HCT116 (cell line): ENCODE measurements around the gene RPAP3. TPM values are rescaled to one million over a fixed set of nuclear protein-coding genes. Genes with fewer than 3 reads are reported as not detected.

Experiments used
- ATAC-seq: fragments of 200-7000 bp; cut with Tn5 transposase; 2 replicates; pipeline ENCODE4 v1.9.1; 2020; ENCODE audit warnings: mild to moderate bottlenecking, moderate library complexity
- BruUV-seq: library from RNA; stranded (reverse); fragments of 400-500 nt; replicated peaks from 2 replicates; lab custom pipeline; 2021; lab: Mats Ljungman, UMichigan
- CTCF ChIA-PET: fragments of 300-600 bp; sonication (Branson Sonifier 250); formaldehyde crosslinking; loops from one replicate; lab custom pipeline; 2021; ENCODE audit warnings: antibody characterized with exemption; lab: Charles Lee
- POLR2A ChIA-PET: fragments of 300-600, 350-600 bp; sonication (Branson Sonifier 250); formaldehyde crosslinking; loops from one replicate; lab custom pipeline; 2021; ENCODE audit warnings: antibody characterized with exemption; lab: Charles Lee
- RAD21 ChIA-PET, 2 experiments: fragments of 300-600 bp; sonication (Branson Sonifier 250); formaldehyde crosslinking; loops; one replicate each; lab custom pipeline; 2023; ENCODE audit warnings: low total read pairs in 2 of 2; ENCODE audit not compliant: uncharacterized antibody in 2 of 2, unreplicated experiment in 2 of 2, low non-redundant PET in 1 of 2; lab: Charles Lee
- DNase-seq: peaks from one replicate; pipeline ENCODE4 v3.0.0-alpha.2; 2010; ENCODE audit warnings: low read depth, low spot score
- H2AFZ ChIP-seq: fragments of 200-600 bp; shearing (Covaris generic), sonication (generic); 2 replicates; pipeline ENCODE4 v1.6.1; 2017; ENCODE audit warnings: low read depth, mixed run types, mixed read lengths, antibody characterized with exemption, low read length; ENCODE audit not compliant: poor library complexity, severe bottlenecking
- H3K27ac ChIP-seq: 2 replicates; pipeline ENCODE4 v1.5.1; 2012; ENCODE audit warnings: low read depth, low read length
- H3K27me3 ChIP-seq: fragments of 200-600 bp; sonication (generic); 2 replicates; pipeline ENCODE4 v1.6.1; 2016; ENCODE audit warnings: mixed run types, low read length, mixed read lengths; ENCODE audit not compliant: insufficient read depth
- H3K36me3 ChIP-seq, 2 experiments: fragments of 200-500 bp in 1 of 2; fragments of 200-600 bp in 1 of 2; sonication (Bioruptor generic) in 1 of 2; sonication (generic) in 1 of 2; 2 replicates each; pipeline versions ENCODE4 v1.5.1 to v1.6.1; 2014 to 2016; ENCODE audit warnings: low read length in 2 of 2, inconsistent platforms in 1 of 2, mixed read lengths in 1 of 2, mixed run types in 1 of 2; ENCODE audit not compliant: insufficient read depth in 2 of 2, control insufficient read depth in 1 of 2
- H3K4me1 ChIP-seq, 2 experiments: fragments of 200-600 bp in 1 of 2; sonication (generic) in 1 of 2; 2 replicates each; pipeline versions ENCODE4 v1.5.1 to v1.6.1; 2012 to 2017; ENCODE audit warnings: low read length in 2 of 2, inconsistent platforms in 1 of 2, mild to moderate bottlenecking in 1 of 2, mixed read lengths in 1 of 2, mixed run types in 1 of 2, moderate library complexity in 1 of 2; ENCODE audit not compliant: insufficient read depth in 2 of 2, control insufficient read depth in 1 of 2
- H3K4me2 ChIP-seq: fragments of 200-600 bp; sonication (generic); 2 replicates; pipeline ENCODE4 v1.6.1; 2017; ENCODE audit warnings: mixed run types, low read length, mixed read lengths
- H3K4me3 ChIP-seq, 2 experiments: fragments of 200-600 bp in 1 of 2; sonication (generic) in 1 of 2; replicated peaks in 1 of 2; 2 replicates each; pipeline ENCODE4 v1.5.1; 2011 to 2016; ENCODE audit warnings: low read length in 2 of 2, control low read depth in 1 of 2, low read depth in 1 of 2, mild to moderate bottlenecking in 1 of 2, mixed read lengths in 1 of 2, mixed run types in 1 of 2
- H3K79me2 ChIP-seq: fragments of 200-600 bp; sonication (generic); 2 replicates; pipeline ENCODE4 v1.6.1; 2017; ENCODE audit warnings: mild to moderate bottlenecking, mixed run types, low read length, moderate library complexity, mixed read lengths; ENCODE audit not compliant: insufficient read depth
- H3K9ac ChIP-seq: fragments of 200-600 bp; sonication (generic); 2 replicates; pipeline ENCODE4 v1.6.1; 2016; ENCODE audit warnings: low read length, mixed read lengths
- H3K9me2 ChIP-seq: fragments of 200-600 bp; sonication (generic), shearing (Covaris generic); 2 replicates; pipeline ENCODE4 v1.6.1; 2017; ENCODE audit warnings: mixed run types, mild to moderate bottlenecking, moderate library complexity; ENCODE audit not compliant: insufficient read depth
- H3K9me3 ChIP-seq, 2 experiments: fragments of 200-500 bp in 1 of 2; fragments of 200-600 bp in 1 of 2; sonication (Bioruptor generic) in 1 of 2; sonication (generic) in 1 of 2; 2 replicates each; pipeline ENCODE4 v1.6.1; 2014 to 2017; ENCODE audit warnings: low read length in 2 of 2, mixed read lengths in 2 of 2, inconsistent platforms in 1 of 2, low read depth in 1 of 2, mild to moderate bottlenecking in 1 of 2, mixed run types in 1 of 2, moderate library complexity in 1 of 2; ENCODE audit not compliant: control insufficient read depth in 1 of 2, insufficient read depth in 1 of 2
- H4K20me1 ChIP-seq: fragments of 200-600 bp; sonication (generic), shearing (Covaris generic); 2 replicates; pipeline ENCODE4 v1.6.1; 2017; ENCODE audit warnings: mixed run types, mild to moderate bottlenecking, moderate library complexity; ENCODE audit not compliant: insufficient read depth
- ATF3 ChIP-seq: IDR thresholded peaks from 2 replicates; pipeline ENCODE4 v1.6.1; 2012
- CBX3 ChIP-seq: IDR thresholded peaks from 2 replicates; pipeline ENCODE4 v1.6.1; 2012; ENCODE audit warnings: low read depth
- CTCF ChIP-seq, 3 experiments: fragments of 200-600 bp in 1 of 3; sonication (generic) in 1 of 3; IDR thresholded peaks in 2 of 3; conservative IDR thresholded peaks in 1 of 3; 2 replicates each; pipeline ENCODE4 v1.5.1; 2012 to 2017; ENCODE audit warnings: low read depth in 2 of 3, low read length in 2 of 3, antibody characterized with exemption in 1 of 3, borderline replicate concordance in 1 of 3, control low read depth in 1 of 3, mild to moderate bottlenecking in 1 of 3, mixed read lengths in 1 of 3, mixed run types in 1 of 3, moderate library complexity in 1 of 3; ENCODE audit not compliant: insufficient read depth in 1 of 3
- EGR1 ChIP-seq: IDR thresholded peaks from 2 replicates; pipeline ENCODE4 v1.6.1; 2012; ENCODE audit warnings: low read depth
- EZH2phosphoT487 ChIP-seq: fragments of 200-600 bp; IDR thresholded peaks from 2 replicates; pipeline ENCODE4 v1.6.1; 2018; ENCODE audit warnings: antibody characterized with exemption, borderline replicate concordance
- FOSL1 ChIP-seq: IDR thresholded peaks from 2 replicates; pipeline ENCODE4 v1.6.1; 2012; ENCODE audit warnings: low read depth
- JUND ChIP-seq: IDR thresholded peaks from 2 replicates; pipeline ENCODE4 v1.6.1; 2012
- MAX ChIP-seq: IDR thresholded peaks from 2 replicates; pipeline ENCODE4 v1.6.1; 2012
- POLR2A ChIP-seq: IDR thresholded peaks from 2 replicates; pipeline ENCODE4 v1.7.0; 2011; ENCODE audit warnings: borderline replicate concordance; ENCODE audit not compliant: insufficient read depth, insufficient read length; ENCODE audit errors: extremely low read depth
- POLR2AphosphoS5 ChIP-seq: IDR thresholded peaks from 2 replicates; pipeline ENCODE4 v1.6.1; 2011; ENCODE audit warnings: mild to moderate bottlenecking, low read depth, low read length, moderate library complexity
- REST ChIP-seq: IDR thresholded peaks from 2 replicates; pipeline ENCODE4 v1.6.1; 2012; ENCODE audit warnings: low read depth
- SIN3A ChIP-seq: IDR thresholded peaks from 2 replicates; pipeline ENCODE4 v1.6.1; 2012; ENCODE audit warnings: low read depth
- SP1 ChIP-seq: IDR thresholded peaks from 2 replicates; pipeline ENCODE4 v1.6.1; 2012; ENCODE audit warnings: low read depth
- TCF7L2 ChIP-seq: IDR thresholded peaks from 2 replicates; pipeline ENCODE4 v1.7.0; 2011; ENCODE audit warnings: borderline replicate concordance, inconsistent platforms; ENCODE audit not compliant: insufficient read depth, insufficient read length; ENCODE audit errors: extremely low read depth
- ZFX ChIP-seq: fragments of 450-650 bp; IDR thresholded peaks from 2 replicates; pipeline ENCODE4 v1.6.1; 2017
- intact Hi-C: fragments of 100-400 bp; cut with micrococcal nuclease; formaldehyde crosslinking; loops from 2 replicates; pipeline ENCODE4 v1.10.0; 2022
- total RNA-seq: library from RNA; stranded (reverse); gene quantifications from one replicate; pipeline ENCODE4 v1.2.1, GENCODE V29; 2021; ENCODE audit not compliant: unreplicated experiment

RPAP3 gene
- total RNA-seq, 1 experiment from 2014 or later, result 48.3 TPM

GRCh38 chr12:47725893-47726292, 20.1 kb upstream of the RPAP3 start (continued):
- TF ChIP-seq TCF7L2, result no peak
- no peak for TF ChIP-seq JUND
- no peak for TF ChIP-seq SIN3A
- no peak for TF ChIP-seq POLR2AphosphoS5
- TF ChIP-seq ZFX, result no peak

GRCh38 chr12:47725091-47725772, 19.4 kb upstream of the RPAP3 start, which contains the start of gene ENDOU:
ENDOU (minus strand) TSS chr12:47725490; CDS start chr12:47725413, 77 bp downstream.
- ChIA-PET RAD21 (no interaction called here), CTCF (interaction anchor here (1.1 kb wide), 1 partner anchor 11 kb away, joined by 3 read pairs; no protein-coding TSS in a partner anchor), POLR2A (no interaction called here)
- TF ChIP-seq SIN3A (no peak), EGR1 (no peak), CTCF (IDR thresholded peaks at IDR 0.05 in 2 of 3, conservative IDR thresholded peaks at IDR 0.05 in 1 of 3; ENCODE audit: borderline replicate concordance in 1 of 3, insufficient read depth in 1 of 3, low read depth in 2 of 3, low read length in 2 of 3) (no peak), TCF7L2 (no peak), CBX3 (no peak), POLR2A (no peak), ATF3 (no peak), MAX (no peak), FOSL1 (no peak), REST (no peak), EZH2phosphoT487 (no peak), SP1 (no peak)
- H3K9ac ChIP-seq, result no peak within 1 kb of the TSS
- no peaks in the 10 kb centered on the region for H3K36me3 ChIP-seq
- no peaks in the 10 kb centered on the region for H3K9me3 ChIP-seq
- H4K20me1 ChIP-seq, result no peaks in the 10 kb centered on the region
- intact Hi-C loops, result no loop called here
- no peak within 1 kb of the TSS for H3K27ac ChIP-seq
- ATAC-seq (no peak), DNase-seq (no peak)
- no TSS peak for BruUV-seq
- H3K4me1 ChIP-seq, result peaks cover 0 to 6% of the 10 kb centered on the region in 2 experiments; a peak in 1 of 4 replicates
- no peaks in the 10 kb centered on the region for H3K79me2 ChIP-seq
- H3K4me2 ChIP-seq, result no peak within 1 kb of the TSS
- no peak within 1 kb of the TSS for H3K4me3 ChIP-seq
- H3K27me3 ChIP-seq, result no peaks in the 10 kb centered on the region
- H3K9me2 ChIP-seq, result no peaks in the 10 kb centered on the region
- H2AFZ ChIP-seq, result no peak within 1 kb of the TSS
